GM18867 (cell line): ENCODE results near the gene PLEKHS1.
"Not testable (repeated sequence)": the region's sequence is repeated elsewhere in the genome, so short reads cannot be mapped to it uniquely, and the experiment has no call there.

Source experiments
- ATAC-seq: cut with Tn5 transposase; IDR thresholded peaks from one replicate; pipeline ENCODE4 v1.9.1; 2021; ENCODE audit warnings: mild to moderate bottlenecking, moderate library complexity; ENCODE audit not compliant: unreplicated experiment

The PLEKHS1 gene

DNA sequence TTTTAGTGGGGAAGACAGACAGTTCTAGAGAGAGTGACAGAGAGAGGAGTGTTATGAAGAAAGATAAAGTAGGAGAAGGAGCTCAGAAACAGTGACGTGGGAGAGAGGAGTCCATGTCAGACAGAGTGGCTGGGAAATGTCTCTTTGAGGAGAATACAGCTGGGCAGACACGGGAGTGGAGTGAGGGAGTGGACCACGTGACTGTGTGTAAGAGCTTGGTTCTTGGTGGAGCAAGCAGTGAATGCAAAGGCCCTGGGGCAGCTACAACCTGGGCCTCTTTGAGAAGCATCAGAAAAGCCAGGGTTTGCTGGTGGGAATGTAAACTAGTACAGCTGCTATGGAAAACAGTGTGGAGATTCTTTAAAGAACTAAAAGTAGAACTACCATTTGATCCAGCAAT lies 11.9 kb upstream of the PLEKHS1 start:
- ATAC-seq, result no peak

DNA sequence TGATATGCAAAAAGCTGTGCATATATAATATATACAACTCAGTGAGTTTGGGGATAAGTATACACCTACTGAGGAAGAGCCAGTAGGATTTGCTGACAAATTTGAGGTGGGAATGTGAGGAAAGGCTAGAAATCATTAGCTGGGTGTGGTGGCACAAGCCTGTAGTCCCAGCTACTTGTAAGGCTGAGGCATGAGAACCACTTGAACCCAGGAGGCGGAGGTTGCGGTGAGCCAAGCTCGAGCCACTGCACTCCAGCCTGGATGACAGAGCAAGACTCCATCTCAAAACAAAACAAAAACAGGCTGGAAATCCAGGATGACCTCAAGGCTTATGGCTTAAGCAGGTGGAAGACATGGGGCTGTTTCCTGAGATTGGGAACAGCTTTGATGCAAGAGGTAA lies 10.6 kb upstream of the PLEKHS1 start:
- ATAC-seq, result no peak

DNA sequence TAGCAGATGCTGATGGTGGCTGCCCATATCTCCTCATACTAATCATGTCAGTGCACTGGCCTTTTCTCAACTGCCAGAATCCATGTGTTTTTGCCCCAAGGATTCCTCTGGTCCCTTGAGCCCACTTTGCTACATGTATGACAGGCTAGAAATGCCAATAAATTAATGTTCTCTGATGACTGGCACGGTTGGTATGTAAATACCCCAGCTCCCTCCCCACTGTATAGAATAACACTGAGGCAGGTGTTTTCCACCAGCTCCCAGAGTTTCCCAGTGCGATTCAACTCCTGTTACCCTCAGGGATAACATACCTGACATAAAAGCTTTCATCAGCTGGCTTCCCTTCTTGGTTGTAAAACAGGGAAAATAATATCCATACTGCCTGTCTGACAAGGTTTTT lies 9.0 kb upstream of the PLEKHS1 start:
- no peak for ATAC-seq

DNA sequence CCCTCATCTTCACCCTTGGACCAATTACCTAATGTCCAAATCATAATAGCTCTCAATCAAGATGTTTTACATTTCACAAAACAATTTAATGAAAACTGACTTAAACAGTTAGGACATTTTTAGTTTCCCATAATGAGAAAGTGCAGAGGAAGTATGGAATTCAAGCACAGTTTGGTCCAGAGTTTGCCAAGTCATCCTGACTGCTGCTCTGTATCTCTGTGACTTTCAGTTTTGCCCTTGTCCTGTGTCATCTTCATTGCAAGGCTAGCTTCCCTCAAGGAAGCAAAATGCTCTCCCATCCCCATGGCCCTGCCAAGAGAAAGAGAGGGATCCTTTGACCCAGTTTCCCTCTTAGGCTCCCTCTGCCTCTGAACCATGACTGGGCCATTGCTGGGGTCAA lies 7.9 kb upstream of the PLEKHS1 start:
- no peak for ATAC-seq

DNA sequence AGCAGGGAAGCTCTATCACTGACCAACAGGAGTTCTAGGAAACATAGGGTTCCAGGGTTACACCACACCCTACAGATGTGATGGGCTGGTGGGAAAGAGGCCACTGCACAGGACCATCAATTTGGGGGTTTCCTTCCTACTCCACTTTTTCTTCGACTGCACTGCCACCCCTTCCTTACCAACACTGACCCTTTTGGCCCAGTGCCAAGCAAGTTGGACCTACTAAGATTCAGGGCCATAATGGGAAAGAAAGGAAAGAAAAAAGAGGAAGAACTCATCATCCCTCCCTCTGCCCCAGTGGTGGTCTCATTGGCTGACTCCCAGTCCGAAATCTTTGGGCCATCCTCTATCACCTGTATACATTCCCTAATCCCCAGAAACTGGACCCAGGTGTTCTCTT lies 6.1 kb upstream of the PLEKHS1 start:
- ATAC-seq, result no peak

DNA sequence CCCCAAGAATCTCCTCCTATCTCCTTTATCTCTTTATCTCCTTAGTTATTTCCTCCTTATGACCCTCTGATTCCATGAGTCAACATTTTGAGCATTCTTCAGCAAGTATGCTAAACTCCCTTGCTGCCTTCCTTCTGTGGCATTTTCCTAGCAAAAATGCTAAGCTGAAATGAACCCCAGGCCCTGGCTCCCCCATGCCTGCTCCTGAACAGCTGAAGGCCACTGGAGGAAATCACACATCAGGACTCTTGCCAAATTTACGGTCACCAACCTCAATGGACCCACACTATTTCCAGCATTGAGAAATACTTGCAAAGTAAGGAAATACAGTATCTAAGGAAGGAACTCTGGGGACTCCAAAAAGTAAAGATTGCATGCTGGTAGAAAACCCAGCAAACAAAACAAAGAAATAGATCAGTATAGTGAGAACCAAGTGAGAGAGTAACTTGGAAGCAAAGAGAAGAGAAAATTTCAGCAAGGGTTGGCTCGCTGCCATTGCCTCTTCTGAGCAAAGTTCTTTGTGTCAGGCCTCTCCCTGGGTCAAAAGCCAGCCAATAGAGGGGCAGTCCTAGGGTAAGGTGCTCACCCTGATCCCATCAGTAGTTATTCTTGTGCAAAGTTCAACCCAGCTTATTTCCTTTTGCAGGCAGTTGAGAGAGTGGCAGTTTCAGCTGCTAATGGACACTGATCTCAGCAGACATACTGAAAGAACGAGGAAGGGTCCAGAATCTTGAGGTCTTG lies 5.1 kb upstream of the PLEKHS1 start:
- ATAC-seq, result no peak

DNA sequence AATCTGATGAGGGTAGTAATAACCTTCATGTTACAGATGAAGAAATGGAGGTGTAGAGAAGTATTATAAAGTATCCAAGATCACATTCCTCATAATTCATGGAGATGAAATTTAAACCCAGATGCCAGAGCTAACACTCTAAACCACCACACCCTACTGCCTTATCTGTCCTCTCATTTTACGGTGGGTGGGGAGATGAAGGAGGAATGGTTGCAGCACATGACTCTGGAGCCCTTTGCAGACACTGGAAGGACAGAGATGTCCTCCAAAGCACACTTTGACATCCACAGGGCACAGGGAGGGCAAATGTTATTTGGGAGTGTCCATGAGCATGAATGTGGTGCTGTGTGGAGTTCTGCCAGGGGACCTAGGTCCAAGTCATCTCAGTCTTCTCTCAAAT lies 1.1 kb downstream of the PLEKHS1 start:
- no peak for ATAC-seq

DNA sequence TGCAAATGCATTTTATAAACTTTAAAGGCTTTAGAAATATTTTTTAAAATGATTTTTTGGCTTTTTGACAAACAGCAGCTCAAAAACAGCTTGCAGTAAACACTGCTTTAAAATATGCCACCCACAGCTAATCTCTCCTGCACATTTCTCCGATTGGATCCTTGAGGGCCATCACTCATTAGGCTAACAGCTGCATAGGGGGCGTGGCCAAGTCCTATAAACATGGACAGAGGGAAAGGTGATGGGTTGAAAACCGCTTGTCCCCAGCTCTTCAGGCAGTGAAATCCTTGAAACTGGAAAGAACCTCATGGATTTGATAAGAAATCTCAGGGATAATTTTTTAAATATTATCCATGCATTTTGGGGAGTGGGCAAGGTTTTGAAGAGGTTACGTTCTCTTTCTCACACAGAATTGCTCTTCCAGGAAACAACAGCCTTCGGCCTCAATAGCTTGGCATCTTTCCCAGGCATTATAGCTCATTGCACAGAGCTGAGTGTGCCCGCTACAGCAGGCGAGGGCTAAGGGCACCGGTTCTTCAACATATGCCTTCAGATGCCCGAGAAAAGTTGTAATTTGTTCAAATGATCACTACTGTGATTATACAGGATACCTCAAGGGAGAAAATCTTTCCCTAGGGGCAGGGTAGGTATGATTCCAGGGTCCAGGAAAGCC lies 1.7 kb downstream of the PLEKHS1 start:
- no peak for ATAC-seq

DNA sequence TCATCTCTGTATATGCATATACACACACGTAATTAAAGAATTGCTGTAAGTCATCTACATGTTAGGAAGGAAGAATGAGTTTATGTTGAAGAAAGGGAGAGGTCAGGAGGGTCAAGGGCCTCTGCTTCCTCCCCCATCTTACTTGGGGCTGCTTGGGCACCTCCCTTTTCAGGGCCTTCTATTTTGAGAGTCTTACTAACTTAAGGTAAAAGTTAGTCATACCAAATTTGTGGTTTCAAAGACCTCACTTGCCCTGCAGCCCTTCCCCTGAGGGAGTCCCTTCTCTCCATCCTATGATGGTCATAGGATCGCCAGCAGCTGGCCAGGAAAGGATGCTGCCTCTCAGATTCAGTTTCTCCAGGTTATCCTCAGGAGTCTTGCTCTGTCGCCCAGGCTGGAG lies 2.6 kb downstream of the PLEKHS1 start:
- ATAC-seq, result no peak

DNA sequence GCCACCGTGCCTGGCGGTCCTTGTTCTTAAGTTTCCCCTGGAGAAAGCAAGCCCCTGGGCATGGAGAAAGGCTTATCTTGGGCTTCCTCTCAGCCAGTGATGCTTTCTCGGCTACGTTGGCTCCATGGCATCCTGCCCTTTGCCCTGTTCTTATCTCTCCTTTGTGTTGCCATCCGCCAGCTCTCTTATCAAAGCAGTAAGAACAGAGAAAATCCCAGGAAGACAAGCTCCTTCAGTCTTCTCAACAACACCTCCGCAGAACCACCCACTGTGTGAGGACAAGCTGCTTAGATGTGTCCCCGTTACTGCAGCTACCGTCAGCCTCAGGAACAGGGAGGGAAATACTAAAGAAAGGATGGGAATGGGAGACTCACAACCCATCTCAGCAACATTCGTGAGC lies 3.3 kb downstream of the PLEKHS1 start:
- ATAC-seq, result no peak

DNA sequence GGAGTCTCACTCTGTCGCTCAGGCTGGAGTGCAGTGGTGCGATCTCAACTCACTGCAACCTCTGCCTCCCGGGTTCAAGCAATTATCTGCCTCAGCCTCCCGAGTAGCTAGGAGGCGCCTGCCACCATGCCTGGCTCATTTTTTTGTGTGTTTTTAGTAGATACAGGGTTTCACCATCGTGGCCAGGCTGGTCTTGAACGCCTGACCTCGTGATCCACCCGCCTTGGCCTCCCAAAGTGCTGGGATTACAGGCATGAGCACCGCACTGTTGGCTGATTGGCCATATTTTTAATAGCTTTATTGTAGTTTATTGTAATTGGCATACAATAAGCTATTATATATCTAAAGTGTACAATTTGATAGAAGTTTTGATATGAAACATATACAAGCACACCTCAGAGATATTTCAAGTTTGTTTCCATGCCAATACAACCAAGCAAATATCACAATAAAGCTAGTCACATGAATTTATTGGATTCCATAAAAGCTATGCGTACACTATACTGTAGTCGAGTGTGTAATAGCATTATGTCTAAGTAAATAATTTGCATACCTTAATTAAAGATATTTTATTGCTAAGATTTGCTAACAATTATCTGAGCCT lies 5.6 kb downstream of the PLEKHS1 start:
- ATAC-seq, result no peak

DNA sequence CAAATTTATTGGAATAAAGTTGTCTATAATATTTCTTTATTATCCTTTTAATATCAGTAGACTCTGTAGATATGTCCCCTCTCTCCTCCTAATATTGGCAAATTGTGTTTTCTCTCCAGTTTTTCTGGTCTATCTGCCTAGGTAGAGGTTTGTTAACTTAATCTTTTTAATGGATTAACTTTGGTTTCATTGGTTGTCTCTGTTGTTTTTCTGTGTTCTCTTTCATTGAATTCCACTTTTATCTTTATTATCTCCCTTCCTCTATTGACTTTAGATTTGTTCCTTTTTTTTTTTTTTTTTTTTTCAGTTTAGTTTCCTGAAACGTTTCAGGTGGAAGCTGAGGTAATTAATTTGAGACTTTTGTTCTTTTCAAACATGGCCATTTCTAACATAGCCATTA lies 10.6 kb downstream of the PLEKHS1 start:
- no peak for ATAC-seq

DNA sequence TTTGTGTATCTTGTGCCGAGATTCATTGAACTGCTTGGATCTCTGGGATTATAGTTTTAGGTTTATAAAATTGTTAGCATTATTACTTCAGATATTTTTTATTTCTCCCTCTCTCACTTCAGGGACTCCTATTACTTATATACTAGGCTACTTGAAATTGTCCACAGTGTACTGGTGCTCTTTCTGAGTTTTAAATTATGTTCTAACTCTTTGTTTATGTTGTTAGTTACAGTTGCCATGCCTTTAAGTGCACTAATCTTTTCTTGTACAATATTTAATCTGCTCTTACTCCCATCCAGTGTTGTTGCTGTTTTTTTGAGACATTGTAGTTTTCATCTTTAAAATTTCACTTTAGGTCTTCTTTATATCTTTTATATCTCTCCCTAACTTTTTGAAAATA lies 13.1 kb downstream of the PLEKHS1 start:
- no peak for ATAC-seq

DNA sequence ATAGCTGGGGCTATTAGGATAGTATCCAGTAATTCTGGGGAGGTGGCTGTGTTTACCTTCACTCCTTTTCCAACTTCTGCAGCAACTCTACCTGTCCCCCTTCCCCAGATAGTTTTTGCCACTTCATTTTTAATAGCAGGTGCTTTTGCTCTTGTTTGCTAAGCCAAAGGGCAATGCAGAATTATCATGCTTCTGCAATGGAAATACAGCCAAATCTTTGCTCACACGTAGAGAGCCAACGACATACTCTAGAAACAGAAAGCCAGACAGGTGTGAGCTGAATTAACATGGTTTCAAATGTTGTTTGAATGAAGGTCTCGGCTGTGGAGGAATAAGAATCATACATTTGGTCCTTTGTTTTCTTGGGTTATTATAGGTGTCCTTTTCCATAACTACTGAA lies 14.4 kb downstream of the PLEKHS1 start:
- ATAC-seq, result no peak

DNA sequence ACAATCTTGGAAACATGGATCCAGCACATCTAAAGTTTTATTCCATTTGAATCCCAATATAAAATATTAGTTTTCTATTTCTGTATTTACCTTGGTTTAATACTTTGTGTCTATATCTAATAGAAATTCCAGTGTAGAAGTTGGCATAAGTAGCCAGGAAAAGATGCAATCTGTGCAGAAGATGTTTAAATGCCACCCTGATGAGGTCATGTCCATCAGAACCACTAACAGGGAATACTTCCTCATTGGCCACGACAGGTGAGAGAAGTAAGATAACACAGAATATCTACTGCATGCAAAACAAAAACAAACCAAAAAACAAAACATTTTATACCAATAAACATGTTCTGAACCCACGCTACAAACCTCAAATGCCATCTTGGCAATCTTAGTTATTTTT lies 15.7 kb downstream of the PLEKHS1 start:
- no peak for ATAC-seq

DNA sequence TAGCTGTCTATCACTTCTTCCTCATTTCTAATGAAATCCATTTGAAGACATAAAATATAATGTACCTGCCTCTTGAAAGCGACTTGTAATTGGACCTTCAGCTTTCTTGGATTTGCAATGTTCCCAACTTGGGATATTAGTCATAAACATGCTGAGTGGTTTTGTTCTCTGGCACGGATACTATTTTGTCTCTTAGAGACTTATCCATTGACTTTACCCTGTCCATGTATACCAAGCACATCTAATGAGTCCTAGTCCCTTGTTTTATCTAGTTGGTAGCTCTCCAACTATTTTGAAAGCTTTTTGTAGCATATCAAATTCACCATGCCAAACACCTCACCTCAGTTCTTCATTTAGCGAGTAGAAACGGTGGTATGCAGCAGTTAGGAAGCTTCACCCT lies 18.9 kb downstream of the PLEKHS1 start:
- ATAC-seq, result no peak

DNA sequence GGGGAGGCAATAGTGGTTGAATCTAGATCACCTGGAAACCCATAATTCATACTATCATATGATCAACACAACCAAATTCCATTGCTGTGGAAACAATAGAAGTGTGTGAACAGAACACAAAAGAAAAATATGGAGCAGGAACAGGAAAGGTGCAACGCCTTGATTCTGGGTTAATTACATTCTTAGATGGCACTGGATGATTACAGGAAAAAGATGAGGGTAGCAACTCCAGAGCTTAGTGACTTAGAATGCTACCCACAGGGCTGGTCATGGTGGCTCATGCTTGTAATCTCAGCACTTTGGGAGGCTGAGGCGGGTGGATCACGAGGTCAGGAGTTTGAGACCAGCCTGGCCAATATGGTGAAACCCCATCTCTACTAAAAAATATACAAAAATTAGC lies 19.6 kb downstream of the PLEKHS1 start:
- not testable (repeated sequence) for ATAC-seq

DNA sequence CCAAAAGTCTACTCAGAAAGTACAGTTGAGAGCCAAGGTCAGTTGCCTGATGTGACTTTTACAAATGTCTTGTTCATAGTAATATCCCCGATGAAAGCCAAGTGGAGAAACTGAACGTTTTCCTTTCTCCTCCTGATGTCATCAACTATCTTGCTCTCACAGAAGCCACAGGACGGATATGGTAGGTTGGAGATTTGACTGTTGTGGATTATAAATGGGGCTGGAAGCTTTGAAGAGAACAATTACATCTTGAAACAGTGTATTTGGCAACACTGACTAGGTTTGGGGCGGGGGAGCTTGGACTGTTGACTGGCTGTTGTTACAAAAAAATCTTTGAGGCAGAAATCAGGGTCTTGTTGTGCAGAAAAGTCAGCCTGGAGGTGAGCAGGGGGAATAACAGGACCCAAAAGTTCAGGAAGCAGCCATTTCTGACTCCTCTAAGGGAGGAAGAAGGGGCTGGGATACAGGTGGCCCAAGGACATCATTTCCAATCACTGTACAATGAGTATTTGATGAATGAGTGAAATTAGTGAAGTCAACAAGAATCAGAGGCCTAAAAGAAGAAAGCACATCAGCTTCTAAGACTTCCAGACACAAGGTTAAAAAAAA lies 24.3 kb downstream of the PLEKHS1 start:
- ATAC-seq, result no peak

DNA sequence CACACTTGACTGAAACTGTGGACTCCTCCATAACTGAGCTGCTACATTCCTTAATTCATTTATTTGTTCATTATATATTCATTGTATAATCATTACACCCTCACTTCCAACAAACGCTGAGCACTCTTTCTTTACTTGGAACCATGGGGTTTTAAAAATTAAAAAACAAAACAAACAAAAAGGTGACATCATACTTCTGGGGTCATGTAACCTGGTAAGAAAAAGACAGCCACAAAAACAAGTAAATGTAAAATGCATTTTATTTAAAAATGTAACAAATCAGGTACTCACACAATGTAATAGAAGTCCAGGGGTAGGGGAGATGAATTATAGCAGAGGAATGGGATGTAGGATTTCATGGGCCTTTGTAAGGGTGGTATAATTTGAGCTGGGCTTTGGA lies 25.1 kb downstream of the PLEKHS1 start:
- ATAC-seq, result no peak

DNA sequence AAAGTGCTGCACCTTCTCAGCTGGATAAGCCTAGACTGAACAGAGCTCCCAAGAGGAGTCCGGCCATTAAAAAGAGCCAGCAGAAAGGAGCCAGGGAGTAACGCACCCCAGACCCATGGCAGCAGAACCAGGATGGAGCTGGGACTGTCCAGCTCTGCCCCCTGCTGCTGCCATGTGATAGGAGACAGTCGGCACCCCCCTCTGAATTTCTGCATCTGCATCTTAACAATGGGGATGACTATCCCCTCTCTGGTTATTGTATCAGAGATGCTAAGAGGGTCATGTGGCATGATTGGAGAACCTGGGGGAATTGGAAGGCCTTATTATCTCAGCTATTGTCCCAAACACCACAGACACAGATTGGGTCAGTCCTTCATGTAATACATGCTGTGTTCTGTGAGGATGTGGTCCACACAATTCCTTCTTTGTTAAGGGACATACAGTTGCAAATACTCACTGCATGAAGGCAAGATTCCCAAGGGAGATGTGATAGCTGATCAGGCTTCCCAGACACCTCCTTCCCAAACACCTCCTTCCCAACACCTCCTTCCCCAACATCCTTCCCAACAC lies 29.3 kb downstream of the PLEKHS1 start:
- no peak for ATAC-seq

DNA sequence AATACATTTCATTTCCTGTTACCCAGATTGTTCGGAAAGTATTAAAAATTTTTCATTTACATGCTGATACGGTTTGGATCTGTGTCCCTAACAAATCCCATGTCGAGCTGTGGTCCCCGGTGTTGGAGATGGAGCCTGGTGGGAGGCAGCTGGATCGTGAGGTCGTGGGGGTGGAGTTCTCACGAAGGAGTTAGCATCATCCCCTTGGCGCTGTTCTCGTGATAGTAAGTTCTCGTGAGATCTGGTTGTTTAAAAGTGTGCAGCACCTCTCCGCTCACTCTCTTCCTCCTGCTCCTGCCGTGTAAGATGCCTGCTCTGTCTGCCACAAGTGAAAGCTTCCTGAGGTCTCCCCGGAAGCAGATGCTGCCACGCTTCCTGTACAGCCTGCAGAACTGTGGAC lies 30.9 kb downstream of the PLEKHS1 start:
- ATAC-seq, result no peak
